GM12873 (cell line): ENCODE data around the gene TCF4.

ENCODE experiments used
- TF ChIP-seq, protein P1 (sequence below): IDR thresholded peaks from 2 replicates; pipeline ENCODE4 v1.5.1; 2012; ENCODE audit warnings: low read depth, mild to moderate bottlenecking, moderate library complexity, low read length, control low read depth; ENCODE audit not compliant: insufficient read depth; ENCODE audit errors: missing control alignments

TCF4 gene

DNA sequence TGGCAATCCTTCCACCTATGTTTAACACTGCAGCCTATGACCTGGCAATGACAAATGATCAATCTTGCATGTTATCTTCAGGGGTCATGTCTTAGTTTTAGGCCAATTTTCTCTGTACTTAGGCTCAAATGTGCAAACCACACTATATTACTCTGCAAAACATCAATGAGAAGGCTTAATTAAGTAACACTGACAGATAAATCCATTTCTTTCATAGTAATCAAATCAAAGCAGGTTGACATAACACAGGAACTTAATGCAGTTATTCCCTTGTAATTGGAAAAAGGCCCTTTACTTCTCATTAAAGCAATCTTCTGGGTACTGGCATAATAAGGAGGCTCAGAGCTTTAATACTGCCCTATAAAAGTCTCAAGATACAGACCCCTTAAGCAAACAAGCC is 114.4 kb downstream of the TCF4 start:
- TF ChIP-seq, protein P1, sequence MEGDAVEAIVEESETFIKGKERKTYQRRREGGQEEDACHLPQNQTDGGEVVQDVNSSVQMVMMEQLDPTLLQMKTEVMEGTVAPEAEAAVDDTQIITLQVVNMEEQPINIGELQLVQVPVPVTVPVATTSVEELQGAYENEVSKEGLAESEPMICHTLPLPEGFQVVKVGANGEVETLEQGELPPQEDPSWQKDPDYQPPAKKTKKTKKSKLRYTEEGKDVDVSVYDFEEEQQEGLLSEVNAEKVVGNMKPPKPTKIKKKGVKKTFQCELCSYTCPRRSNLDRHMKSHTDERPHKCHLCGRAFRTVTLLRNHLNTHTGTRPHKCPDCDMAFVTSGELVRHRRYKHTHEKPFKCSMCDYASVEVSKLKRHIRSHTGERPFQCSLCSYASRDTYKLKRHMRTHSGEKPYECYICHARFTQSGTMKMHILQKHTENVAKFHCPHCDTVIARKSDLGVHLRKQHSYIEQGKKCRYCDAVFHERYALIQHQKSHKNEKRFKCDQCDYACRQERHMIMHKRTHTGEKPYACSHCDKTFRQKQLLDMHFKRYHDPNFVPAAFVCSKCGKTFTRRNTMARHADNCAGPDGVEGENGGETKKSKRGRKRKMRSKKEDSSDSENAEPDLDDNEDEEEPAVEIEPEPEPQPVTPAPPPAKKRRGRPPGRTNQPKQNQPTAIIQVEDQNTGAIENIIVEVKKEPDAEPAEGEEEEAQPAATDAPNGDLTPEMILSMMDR: no peak

DNA sequence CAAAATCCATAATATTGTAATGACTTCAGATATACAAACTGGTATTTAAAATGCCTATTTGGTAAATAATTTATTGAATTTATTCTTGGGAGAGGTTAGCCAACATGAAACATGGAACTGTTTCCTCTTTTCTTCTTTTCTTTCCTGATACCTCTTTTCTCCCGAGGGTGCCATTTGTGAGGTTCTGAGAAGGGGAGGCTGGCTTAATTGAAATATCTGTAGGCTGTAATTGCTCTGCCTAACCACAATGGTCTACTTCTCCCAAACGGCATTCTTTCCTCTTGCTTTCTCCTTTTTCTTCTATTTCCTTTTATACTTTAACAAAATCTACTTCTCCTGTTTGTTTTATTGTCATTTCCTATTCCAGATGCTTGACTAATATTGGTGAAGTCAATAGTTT is 114.9 kb downstream of the TCF4 start:
- TF ChIP-seq, protein P1: no peak

DNA sequence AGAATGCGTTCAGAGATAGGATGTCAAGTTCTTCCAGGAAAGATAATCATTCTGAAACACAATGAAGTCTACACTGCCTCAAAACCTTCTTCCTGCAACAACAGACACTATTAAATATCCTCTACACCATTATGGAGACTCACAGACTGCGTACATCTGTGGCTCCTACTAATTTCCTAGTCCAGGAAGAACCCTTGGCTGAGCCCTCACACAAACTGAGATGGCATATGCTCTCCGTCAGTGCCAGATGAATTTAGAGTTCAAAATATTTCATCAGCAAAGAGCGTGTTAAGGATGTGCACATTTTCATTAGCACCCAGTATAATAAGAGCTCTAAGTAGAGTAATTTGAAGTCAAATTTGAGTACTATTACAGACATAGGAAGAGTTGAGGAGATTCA is 117.2 kb downstream of the TCF4 start:
- TF ChIP-seq, protein P1: no peak

DNA sequence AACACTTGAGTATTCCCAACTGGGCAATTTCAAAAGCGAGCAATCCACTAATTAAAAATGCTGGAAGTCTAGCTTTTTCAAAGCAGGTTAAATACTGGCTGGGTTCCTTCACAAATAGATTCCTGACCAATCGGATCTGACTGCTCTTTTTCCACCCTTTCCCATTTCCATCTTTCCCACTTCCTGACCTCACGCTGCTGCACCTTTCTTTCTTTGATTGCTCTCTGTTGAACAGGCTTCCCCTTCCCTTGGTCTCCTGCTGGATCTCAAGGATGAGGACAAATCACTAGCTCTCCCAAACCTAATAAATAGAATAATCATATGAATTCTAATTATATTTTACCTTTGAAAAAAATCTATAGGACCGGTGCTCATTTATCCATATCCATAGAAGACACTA is 121.2 kb downstream of the TCF4 start:
- TF ChIP-seq, protein P1: no peak

DNA sequence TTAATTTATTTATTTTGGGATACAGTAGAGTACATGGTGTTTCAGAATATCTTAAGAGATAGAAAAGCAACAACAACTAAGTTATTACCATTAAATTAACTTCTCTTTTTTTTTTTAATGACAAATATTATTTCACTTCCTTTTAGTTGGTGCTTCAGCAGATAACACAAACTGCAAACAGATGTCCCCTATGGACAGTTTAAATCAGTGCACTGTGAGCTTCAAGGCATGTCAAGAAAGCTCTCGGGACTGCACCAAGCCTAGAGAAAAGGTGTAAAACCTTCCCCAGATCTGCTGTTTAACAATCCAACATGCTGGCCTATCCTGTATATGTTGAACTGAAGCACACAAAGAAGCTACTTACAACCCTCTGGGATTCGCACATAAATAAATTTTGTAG is 122.7 kb downstream of the TCF4 start:
- TF ChIP-seq, protein P1: no peak

DNA sequence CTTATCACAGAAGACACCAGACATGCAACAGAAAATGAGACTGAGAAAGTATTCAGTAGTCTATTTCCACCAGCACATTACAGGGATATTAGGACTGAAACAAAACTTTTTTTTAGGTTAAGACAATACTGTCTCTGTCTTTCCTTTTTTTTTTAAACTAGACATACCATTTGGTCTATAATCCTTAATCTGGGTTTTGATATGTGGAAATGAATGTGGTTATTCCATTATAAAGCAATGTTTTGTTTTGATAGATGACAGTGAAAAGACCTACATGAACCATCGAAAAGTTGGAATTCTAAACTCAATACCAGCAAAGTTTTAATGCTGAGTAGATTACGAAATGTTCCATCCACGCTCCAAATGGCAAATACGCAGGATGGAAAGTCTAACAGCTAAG is 123.4 kb downstream of the TCF4 start:
- TF ChIP-seq, protein P1: no peak

DNA sequence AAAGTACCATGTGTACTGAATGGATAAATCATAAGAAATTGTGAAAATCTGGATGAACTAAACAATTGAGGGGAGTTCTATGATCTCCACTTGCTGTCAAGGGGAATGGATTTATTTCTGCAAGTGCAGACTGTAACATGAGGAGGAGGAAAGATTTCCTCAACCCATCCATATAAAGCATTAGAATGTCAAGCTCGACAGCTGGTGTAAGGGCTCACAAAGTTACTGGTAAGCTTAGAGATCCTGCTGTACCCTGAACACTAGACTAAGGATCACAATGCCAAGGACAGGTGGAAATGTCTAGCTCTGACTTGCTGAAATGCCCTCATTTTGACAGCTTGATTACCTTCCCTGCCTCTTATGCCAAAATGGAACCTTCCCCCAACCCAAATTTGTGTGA is 125.3 kb downstream of the TCF4 start:
- TF ChIP-seq, protein P1: no peak

DNA sequence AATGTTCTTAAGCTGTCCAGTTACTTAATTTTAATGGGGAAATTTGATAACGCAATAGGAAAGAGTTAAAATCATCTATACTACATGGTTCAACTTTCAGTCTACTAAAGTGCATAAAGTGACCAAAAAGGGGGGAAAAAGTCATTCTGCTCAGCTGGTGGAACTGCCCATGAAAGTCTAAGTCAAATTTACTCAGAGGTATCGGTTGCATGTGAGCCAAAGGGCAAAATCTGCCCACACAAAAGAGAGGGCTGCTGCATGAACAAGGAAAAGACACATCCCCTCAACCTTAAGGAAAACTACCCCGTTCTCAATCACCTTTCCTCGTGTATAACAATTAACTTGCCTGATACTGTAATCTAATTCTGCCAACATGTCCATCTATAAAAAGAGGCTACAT is 126.1 kb downstream of the TCF4 start:
- TF ChIP-seq, protein P1: no peak
